Measurements from ENCODE around the gene NCKAP5.

NCKAP5 gene

DNA sequence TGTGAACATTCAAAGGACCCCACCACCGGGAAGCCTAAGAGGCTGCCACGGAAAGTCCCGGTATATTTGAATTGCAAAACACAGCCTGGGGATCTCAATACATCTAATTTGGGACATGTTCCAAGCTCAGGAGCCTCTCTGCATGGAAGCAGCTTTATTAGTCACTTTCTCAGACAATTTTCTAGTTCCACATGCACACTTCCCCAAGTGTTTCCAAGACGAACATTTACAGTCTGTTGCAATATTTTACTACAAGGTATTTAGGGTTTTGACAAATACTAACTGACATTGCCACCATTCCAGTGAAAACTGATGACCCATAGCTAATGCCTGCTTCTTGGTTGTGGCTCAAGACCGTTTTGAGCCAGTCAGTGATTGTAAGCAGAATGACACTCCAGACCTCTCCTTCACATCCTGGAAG lies 145.3 kb downstream of the NCKAP5 start:
- DNase-seq (ENCODE audit: low spot score): no peak

DNA sequence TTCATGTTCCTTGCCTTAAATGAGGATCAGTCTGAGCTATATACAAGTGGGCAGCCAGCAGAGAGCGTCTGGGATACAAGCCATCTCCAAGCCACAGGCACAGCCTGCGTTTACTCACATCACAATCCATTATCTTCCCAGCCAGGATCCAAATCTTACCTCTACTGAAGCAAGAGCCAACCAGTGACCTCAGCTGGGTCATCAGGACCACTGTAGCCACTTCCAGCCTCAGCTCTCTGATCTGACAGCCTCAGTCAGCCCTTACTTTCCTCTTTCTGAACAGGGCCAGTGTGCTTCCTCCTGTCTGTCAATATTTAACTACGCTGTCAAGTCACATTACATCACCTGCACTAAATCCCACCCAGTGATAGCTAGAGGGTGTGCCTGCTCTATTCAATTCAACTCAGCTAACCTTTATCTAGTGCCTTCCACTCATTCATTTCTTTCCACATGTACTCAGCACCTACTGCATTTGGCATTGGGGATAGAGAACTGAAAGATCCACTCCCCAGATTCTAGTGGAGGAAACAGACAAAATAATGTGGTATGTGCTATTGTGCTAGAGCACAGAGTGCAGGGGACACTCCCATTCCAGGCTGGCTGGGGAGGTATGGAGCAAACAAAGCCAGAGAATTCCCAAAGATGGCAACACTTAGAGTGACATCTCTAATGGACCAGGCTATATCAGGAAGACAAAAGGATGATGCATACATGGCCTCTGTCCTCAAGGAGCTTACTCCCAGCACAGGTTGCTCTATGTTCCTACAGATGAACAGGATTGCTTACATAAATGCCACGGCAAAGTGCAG lies 146.5 kb downstream of the NCKAP5 start:
- peak; percentile 27 for DNase-seq (ENCODE audit: low spot score)

DNA sequence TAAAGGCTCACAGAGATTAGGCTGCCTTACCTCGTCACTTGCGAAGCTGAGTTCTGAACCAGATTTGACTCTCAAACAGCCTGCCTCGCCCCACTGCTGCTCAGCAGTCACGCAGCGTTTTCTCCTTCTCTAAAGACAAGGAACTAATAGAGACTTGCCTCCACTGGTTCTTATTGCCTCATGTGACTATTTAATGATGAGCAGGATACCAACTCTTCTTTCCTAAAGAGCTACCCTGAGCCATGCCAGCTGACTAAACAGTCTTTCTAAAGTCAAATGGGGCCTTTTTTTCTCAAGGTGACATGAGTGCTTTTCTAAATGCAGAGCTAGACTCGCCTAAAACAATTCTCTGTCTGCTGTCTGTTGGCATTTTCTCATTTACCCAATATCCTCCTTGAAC lies 147.5 kb downstream of the NCKAP5 start:
- no peak for DNase-seq (ENCODE audit: low spot score)

DNA sequence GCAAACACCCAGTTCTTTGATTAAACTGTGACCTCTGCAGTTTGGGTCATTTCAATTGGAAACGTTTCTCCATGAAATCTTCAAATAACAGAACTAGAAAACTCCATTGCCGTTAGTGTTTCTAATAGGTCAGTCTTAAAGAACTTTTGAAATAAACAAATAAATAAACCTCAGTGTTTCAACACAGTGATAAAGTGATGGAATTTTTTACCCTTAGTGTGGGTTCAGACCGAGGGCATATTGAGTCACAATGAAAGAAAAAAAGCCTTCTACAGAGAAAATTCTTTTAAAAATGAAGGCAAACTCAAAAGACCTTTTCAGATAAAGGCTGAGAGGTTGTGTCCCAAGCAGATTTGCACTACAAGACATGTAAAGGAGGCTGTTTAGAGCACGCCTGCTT lies 149.6 kb downstream of the NCKAP5 start:
- no peak for DNase-seq (ENCODE audit: low spot score)

DNA sequence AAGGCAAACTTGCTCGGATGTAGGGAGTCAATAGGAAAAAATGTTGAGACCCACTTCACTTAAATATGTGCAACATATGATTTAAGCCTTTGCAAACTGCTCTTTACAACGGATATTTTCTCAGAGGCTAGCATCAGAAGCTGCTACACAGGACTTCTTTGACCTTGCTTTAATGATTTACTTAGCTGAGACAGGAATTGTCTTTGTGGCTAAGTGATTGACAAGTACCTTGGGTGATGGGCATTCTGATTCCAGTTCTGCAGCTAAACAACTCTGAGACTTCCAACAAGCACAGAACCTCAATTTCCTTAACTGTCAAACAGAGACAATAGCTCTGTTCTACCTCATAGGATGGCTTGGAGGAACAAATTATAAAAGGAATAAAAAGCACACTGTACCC lies 150.2 kb downstream of the NCKAP5 start:
- no peak for DNase-seq (ENCODE audit: low spot score)

DNA sequence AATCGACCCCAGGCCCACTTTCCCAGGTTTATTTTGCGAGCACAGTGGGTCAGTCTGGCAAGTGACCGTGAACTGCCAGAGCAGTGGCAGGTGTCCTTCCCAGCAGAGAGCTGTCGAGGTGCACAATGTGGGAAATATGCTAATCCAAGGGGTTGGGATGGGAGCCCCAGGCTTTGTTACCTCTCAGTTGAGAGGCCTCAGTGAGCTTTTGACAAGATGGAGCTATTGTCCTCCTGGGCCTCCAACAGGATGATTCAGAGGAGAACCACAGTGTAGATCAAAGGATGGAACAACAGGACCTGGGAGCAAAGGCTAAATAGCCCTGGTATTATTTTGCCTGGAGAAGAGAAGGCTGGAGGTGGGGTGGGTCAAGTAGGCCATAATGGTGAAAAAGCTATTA lies 150.8 kb downstream of the NCKAP5 start:
- DNase-seq (ENCODE audit: low spot score): no peak

DNA sequence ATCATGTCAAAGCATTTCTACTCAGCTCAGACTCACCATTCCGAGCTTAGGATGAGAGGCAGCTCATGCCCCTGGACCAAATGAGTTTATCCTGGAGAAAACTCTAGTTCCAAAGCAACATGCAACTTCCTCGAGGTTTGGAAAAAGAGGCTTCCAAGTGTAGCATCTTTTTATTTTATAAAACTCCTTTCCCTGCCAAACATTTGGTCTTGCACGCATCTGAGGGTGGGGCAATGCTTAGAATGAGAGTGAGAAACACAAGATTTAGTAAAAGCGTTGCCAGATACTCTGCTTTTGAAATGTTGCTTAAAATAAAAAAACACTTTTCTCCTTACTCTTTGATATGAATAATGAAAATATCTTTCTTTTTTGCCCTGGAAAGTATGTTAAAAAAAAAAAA lies 151.5 kb downstream of the NCKAP5 start:
- no peak for DNase-seq (ENCODE audit: low spot score)

DNA sequence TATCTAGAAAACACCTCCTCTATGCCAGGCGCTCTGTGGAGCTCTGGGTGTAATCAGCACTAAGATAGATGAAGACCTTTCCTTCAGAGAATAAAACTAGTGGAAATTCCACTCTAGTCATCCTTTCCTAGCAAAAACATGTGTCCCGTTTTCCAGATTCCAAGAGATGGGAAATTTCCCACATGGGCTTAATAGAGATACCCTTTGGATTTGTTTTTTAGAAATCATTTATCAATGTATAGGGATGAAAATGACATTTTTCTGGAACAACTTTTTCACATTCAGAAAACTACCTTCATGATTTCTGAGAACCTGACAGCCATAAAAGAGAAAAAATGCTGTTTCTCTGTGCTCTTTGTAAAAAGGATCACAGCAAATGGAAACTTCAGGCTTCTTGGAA lies 152.1 kb downstream of the NCKAP5 start:
- DNase-seq (ENCODE audit: low spot score): no peak

DNA sequence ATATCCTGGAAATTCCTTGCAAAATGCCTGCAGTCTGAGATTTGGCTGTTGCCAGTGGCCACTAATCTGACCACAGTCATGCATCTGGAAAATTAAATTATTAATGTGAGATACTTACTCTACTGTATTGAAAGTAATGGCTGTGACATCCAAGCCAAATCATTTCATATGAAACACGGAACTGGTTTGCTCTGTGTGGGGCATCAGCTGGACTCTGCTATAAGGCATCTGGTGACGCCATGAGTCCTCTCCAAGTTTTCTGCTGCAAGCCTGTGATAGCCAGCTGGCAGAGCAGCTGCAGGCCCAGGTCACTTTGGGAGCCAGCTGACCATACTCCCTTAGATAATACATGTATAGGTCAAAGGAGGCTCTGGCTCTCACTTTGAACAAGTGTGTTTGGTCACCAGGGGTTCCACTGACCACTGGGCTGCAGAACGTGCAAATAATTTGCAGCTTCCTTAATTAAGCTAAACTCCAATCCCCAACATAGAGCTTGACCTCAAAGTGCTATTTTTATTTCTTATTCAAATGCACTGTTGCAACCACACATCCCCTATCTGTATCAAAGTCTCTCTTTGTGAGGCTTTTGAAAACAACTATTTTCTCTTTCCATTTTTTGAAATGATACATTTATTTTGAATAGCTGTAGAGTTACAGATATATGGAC lies 152.9 kb downstream of the NCKAP5 start:
- DNase-seq (ENCODE audit: low spot score): peak; percentile 46

DNA sequence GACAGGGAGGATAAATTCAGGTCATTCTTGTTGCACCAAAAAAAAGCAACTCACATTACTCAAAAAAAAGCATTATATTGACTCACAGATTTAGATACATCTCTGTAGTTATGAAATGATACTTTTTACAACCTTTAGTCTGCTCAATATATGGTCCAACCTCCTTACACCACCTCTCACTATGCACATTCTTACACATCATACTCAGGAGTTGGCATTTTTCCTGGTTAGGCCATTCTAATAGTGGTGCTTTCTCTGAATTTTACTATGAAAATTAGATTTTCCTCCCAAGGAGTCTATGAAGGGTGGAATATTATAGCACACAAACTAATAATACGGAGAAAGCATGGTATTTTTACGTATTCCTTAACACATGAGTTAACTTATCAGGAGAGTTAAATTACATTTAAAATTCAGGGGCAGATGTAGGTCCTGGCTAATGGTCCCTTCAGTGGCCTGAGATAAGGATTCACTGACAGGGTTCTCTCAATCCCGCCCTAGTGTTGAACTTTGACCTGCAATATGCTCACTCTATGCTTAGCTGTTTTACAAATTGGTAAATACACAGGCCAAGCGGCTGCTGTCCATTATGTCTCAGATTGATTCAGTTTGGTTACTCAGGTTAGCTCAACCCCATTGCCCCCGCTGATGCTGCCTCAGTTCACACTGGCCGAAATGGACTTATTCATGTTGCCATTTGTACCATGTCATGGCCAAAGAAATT lies 153.6 kb downstream of the NCKAP5 start:
- no peak for DNase-seq (ENCODE audit: low spot score)

DNA sequence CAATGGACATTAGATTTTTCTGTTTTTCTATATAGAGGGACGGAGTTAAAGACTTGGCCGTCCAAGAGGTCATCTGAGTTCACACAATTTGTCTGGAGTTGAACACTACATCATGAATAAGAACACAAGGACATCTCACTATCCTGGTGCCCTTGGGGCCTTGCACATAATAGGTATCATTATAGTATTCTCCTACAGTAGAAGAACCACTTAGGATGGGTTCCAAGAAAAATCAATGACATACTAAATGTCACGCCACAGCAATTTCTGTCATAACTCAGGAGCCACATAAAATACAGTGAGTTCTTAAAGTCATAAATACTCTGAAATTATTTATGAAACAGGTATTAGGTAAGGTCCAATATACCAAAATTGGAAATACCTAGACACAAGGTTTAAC lies 154.4 kb downstream of the NCKAP5 start:
- no peak for DNase-seq (ENCODE audit: low spot score)

DNA sequence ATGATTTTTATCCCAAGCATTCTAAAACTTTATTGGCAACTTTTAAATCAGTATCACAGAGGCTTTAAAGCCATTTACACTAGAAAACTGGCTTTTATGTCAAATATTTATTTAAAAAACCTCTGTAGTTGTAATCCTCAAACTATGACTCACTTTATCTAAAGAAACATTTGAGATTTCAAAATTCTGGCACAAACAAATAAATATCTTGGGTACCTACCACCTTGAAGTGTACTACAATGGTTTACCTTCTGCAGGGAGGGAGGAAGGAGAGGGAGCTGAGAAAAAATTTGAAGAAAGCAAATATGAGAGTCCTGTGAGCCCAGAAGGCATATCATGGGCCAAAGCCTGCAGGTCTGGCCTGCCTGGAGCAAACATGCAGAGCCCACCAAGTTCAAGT lies 155.6 kb downstream of the NCKAP5 start:
- no peak for DNase-seq (ENCODE audit: low spot score)

DNA sequence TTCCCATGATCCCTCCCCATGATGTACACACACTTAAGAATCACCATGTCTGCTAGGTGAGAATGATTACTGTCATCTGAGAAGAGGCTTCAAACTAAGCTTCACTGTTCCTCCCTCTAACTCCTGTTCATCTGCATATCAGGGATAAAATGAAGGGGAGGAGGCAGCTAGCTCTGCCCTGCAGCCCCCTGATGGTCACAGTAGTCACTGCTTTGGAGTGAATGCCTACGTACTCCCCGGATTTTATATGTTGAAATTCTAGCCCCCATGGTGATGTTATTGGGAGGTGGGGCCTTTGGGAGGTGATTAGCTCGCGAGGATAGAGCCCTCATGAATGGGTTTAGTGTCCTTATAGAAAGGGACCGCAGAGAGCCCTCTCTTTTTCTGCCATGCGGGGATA lies 156.4 kb downstream of the NCKAP5 start:
- no peak for DNase-seq (ENCODE audit: low spot score)

DNA sequence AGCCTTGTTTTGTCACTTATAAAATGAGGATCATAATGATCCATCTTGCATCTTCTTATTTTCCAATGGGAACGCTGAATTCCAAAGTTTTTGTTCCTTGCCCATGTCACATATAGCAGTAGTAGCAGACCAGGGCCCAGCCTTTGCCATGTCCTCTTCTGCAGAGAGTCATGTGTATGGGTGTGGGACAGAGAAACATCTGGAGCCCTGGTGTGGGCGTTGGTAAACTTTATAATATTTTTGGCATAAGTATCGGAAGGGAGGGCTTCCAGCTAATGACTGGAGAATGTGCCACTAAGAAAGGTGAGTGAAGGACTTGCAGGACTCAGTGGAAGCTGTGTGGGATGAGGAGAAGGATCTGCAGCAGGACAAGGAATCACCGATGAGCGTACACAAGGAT lies 157.2 kb downstream of the NCKAP5 start:
- DNase-seq (ENCODE audit: low spot score): no peak

DNA sequence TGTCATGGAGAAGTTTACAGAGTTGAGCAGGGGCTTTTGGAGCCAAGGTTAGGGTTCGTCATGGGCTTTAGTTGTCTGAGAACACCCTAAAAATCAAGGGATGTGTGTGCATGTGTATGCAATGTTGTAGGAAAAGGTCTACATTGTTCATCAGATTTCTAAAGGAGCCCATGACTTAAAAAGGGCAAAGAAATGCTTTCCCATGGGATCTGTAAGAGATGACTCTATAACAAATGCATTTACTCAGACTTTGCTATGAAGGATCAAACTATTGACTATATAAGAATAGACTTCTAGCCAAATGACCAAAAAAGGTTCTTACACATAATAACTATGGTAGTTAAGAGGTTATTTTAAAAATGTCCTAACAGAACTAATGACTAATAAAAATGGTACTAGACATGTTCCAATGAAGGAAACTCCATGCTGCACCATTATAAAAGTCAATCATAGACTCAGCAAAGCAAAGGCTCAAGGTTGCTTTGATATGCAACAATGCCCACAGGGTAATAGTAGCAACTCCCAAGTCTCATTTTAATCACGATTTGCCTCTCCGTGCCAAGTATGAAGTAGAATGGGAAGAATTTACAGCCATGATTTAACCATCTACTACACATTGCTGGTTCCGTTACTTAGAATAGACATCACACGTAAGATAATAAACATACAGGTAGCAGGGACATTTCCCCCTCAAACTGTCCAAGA lies 158.5 kb downstream of the NCKAP5 start:
- DNase-seq (ENCODE audit: low spot score): no peak

DNA sequence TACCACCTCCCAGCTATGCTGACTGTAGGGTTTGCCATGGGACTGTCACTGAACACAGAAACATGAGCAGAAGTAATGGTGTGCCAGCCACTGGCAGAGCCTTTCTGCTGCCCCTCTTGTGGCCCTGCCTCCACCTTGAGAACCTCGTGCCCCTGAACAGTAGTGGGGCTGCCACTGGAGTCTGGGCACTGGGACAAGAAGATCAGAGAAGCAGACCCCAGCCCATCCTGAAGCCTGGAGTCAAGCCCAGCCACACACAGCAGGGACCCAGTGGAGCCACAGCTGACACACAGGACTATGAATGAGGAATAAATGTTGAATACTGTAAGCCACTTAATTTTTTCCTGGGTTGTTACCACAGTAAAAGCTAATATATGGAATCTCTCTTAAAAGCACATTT lies 159.6 kb downstream of the NCKAP5 start:
- no peak for DNase-seq (ENCODE audit: low spot score)

DNA sequence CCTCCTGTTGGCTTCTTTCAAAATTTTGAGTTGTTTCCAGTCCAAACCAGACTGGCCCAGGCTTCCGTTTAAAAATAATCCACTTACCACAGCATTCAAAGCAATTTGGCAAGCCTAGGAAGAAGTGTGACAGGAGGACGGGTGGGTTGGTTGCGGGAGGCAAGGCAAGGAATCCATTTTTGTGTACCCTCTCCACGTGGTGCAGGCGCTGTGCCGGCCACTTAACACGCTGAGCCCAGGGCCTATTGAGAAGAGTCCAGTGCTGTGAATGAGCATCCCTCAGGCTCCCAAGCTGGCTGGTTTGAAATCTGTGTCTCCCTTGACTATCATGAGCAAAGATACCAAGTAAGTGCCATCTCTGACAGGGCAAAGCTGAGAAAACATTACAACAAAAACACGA lies 160.9 kb downstream of the NCKAP5 start:
- DNase-seq (ENCODE audit: low spot score): no peak

DNA sequence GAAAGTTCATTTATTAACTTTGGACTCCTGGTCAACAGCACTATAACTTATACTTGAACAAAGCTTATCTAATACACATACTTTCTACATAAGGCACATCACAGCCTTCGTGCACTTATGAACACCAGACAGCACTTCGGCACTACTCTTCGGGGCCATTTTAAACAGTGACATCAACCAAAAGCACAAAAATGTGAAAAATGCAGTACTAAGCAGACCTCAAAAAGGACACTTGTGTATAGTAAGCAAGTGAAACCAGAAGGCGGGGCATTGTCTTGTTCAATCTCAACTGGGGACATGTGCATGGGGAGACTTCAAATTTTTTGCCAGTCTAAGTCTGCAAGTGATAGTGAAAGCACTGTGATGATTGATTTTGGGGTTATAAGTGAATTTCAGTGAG lies 163.0 kb downstream of the NCKAP5 start:
- no peak for DNase-seq (ENCODE audit: low spot score)

DNA sequence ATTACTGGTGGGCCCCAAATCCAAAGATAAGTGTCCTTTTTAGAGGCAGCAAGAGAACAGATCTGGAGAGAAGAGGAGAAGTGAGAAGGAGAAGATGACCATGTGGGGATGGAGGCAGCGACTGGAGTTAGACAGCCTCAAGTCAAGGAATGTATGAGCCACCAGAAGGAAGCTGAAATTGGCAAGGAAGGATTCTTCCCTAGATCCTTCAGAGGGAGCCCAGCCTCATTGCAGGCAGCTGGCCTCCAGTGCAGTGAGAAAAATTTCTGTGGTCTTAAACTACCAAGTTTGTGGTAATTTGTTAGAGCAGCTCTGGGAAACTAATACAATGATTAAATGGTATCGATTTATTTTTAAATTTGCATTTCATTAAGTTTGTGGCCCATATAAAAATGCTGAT lies 167.9 kb downstream of the NCKAP5 start:
- no peak for DNase-seq (ENCODE audit: low spot score)

DNA sequence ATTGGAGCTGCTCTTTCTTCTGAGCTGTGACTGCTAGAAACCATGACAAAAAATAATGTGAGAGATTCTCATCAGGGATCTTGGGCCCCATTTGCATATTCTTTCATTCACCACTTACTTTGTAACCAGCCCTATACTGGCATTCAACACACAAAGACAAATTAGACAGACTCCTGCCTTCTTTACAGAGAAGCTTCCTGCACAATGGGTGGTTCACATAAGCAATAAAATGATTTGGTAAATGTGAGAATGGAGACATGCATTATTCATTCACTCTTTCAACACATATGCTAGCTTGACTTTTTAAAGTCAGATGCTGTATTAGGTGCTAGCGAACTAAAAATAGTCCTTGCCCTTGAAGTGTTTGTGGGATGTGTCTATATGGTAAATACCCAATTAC lies 174.4 kb downstream of the NCKAP5 start:
- no peak for DNase-seq (ENCODE audit: low spot score)

DNA sequence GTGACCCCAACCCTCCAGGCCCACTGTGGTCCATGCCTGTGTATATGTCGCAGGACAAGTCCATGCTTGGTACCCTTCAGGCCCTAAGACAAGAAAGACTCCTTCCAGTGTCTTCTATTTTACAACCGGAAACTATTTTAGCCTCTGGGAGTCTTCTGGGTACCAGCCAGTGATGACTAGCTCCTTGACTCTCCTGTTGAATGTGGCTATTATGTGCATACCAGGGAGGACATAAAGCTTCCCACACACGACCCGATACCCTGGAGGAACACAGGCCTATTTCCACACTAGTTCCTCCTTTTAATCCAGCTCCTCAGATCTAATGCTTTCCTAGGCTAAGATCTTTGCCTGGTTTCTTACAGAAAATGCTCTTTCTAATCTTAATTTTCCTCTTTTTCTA lies 178.1 kb downstream of the NCKAP5 start:
- DNase-seq (ENCODE audit: low spot score): no peak

DNA sequence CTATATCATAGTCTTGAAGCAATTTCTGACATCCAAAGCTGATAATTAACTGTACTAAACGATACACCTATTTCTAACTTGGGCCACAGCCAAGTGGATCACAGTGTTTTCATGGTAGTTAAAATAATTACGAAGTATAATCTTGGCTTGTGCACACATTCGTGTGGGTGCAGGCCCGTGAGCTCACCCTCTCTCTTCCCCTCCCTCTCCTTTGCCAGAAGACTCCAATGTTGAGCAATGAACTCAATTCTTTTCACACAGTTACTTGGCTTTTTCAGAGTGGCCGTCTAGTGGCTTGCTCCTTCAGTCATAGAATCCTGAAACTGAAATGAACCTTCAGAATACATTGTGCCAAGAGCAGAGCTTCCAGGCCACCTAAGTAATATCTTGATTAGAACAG lies 178.7 kb downstream of the NCKAP5 start:
- no peak for DNase-seq (ENCODE audit: low spot score)

DNA sequence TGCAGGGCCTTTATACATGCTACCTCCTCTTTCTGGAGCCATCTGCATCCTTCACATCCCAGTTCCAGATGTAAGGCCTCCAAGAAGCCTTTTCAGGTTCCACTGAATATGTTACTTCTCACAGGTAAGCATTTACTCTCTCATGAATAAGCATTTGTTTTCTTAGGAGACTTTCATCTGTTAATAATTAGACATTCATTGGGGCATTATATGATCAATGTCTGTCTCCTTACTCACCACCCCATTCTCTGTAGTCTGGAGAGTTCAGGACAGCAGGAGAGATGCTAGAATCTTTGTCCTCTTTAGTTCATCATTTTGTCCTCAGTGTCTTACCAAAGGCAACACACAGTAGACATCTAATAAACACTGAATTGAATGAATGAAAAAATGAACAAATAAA lies 185.7 kb downstream of the NCKAP5 start:
- DNase-seq (ENCODE audit: low spot score): no peak

All from globus pallidus (tissue), 1 donor.